GM06990 (cell line): Measurements from ENCODE around the gene MEGF11.

Experiments used
- DNase-seq: peaks from one replicate; pipeline ENCODE4 v3.0.0-alpha.2; 2011; ENCODE audit not compliant: insufficient read length; ENCODE audit errors: extremely low read depth
- H3K27me3 ChIP-seq: replicated peaks from 2 replicates; pipeline ENCODE4 v1.6.0; 2011; ENCODE audit warnings: low read length; ENCODE audit not compliant: control insufficient read depth, insufficient read depth
- H3K36me3 ChIP-seq: 2 replicates; pipeline ENCODE4 v1.5.1; 2011; ENCODE audit warnings: low read length; ENCODE audit not compliant: control insufficient read depth, insufficient read depth
- H3K4me3 ChIP-seq: replicated peaks from 2 replicates; pipeline ENCODE4 v1.5.1; 2011; ENCODE audit warnings: low read depth, mild to moderate bottlenecking, control low read depth, low read length
- CTCF ChIP-seq: IDR thresholded peaks from 2 replicates; pipeline ENCODE4 v1.5.1; 2011; ENCODE audit warnings: low read length, control low read depth, mild to moderate bottlenecking, inconsistent platforms; ENCODE audit not compliant: insufficient read depth, poor library complexity, severe bottlenecking

Gene MEGF11

GRCh38 chr15:66043264-66043663 lies 210.3 kb downstream of the MEGF11 start:
- no peak for TF ChIP-seq CTCF
- DNase-seq = no peak
- peaks cover 2% of the 10 kb centered on the region for H3K27me3 ChIP-seq

GRCh38 chr15:66042624-66043023 lies 210.9 kb downstream of the MEGF11 start:
- no peak for DNase-seq
- Histone ChIP-seq H3K4me3 (no peak overlapping the region), H3K36me3 (no peaks in the 10 kb centered on the region), H3K27me3 (peaks cover 2% of the 10 kb centered on the region)
- no peak for TF ChIP-seq CTCF

More at GRCh38 chr15:66043264-66043663, 210.3 kb downstream of the MEGF11 start:
- Histone ChIP-seq H3K4me3 (no peak overlapping the region), H3K36me3 (no peaks in the 10 kb centered on the region)

GRCh38 chr15:66041276-66041675 lies 212.3 kb downstream of the MEGF11 start:
- Histone ChIP-seq H3K4me3 (no peak overlapping the region), H3K36me3 (no peaks in the 10 kb centered on the region), H3K27me3 (peaks cover 2% of the 10 kb centered on the region)
- no peak for DNase-seq
- no peak for TF ChIP-seq CTCF

GRCh38 chr15:66040211-66040892 lies 213.2 kb downstream of the MEGF11 start:
- H3K36me3 ChIP-seq = no peaks in the 10 kb centered on the region
- TF ChIP-seq CTCF = no peak
- H3K4me3 ChIP-seq = no peak overlapping the region
- DNase-seq = no peak
- peaks cover 3% of the 10 kb centered on the region for H3K27me3 ChIP-seq

- TF ChIP-seq CTCF = no peak
These were observed 214.3 kb downstream of the MEGF11 start for GRCh38 chr15:66039117-66039871.

More at GRCh38 chr15:66039117-66039871, 214.3 kb downstream of the MEGF11 start:
- Histone ChIP-seq H3K27me3 (peaks cover 3% of the 10 kb centered on the region), H3K4me3 (no peak overlapping the region), H3K36me3 (no peaks in the 10 kb centered on the region)
- DNase-seq = no peak
